Calu3 (cell line): ENCODE measurements around the gene VPS11. TPM values are rescaled to one million over a fixed set of nuclear protein-coding genes. Genes with fewer than 3 reads are reported as not detected.

Experiments used
- BruUV-seq: library from RNA; stranded (reverse); fragments of 400-500 nt; replicated peaks from 2 replicates; lab custom pipeline; 2021; lab: Mats Ljungman, UMichigan
- CTCF ChIA-PET: fragments of 300-600 bp; sonication (Branson Sonifier 250); formaldehyde crosslinking; loops from one replicate; lab custom pipeline; 2022; ENCODE audit warnings: antibody characterized with exemption; lab: Charles Lee
- DNase-seq: peaks from one replicate; pipeline ENCODE4 v3.0.0; 2022
- H3K27ac Mint-ChIP-seq: one replicate; pipeline ENCODE4 v1.8.0; 2022; ENCODE audit warnings: mixed read lengths; ENCODE audit not compliant: unreplicated experiment
- H3K27me3 Mint-ChIP-seq: one replicate; pipeline ENCODE4 v1.8.0; 2022; ENCODE audit warnings: mixed read lengths; ENCODE audit not compliant: unreplicated experiment
- H3K36me3 Mint-ChIP-seq: one replicate; pipeline ENCODE4 v1.8.0; 2022; ENCODE audit warnings: mild to moderate bottlenecking, moderate library complexity, mixed read lengths; ENCODE audit not compliant: insufficient read depth, unreplicated experiment
- H3K4me1 Mint-ChIP-seq: one replicate; pipeline ENCODE4 v1.8.0; 2022; ENCODE audit warnings: mild to moderate bottlenecking, low read depth, mixed read lengths; ENCODE audit not compliant: unreplicated experiment
- H3K4me3 Mint-ChIP-seq: one replicate; pipeline ENCODE4 v1.8.0; 2022; ENCODE audit warnings: mild to moderate bottlenecking, low read depth, moderate library complexity, mixed read lengths; ENCODE audit not compliant: unreplicated experiment
- H3K9me3 Mint-ChIP-seq: one replicate; pipeline ENCODE4 v1.8.0; 2022; ENCODE audit warnings: low read depth, mixed read lengths; ENCODE audit not compliant: unreplicated experiment
- CTCF ChIP-seq: fragments of 200-600 bp; IDR thresholded peaks from one replicate; pipeline ENCODE4 v1.8.0; 2022; ENCODE audit warnings: antibody characterized with exemption; ENCODE audit not compliant: unreplicated experiment
- intact Hi-C: fragments of 100-400 bp; cut with micrococcal nuclease; formaldehyde crosslinking; loops from one replicate; pipeline ENCODE4 v1.10.0; 2022; ENCODE audit not compliant: unreplicated experiment
- total RNA-seq: library from RNA; stranded (reverse); gene quantifications from 2 replicates; pipeline ENCODE4 v1.2.3, GENCODE V29; 2022

The VPS11 gene
- total RNA-seq, 1 experiment from 2014 or later = 15.1 TPM

- CTCF ChIA-PET = no interaction called here
- Mint-ChIP-seq H3K27ac (no peak overlapping the region), H3K4me3 (no peak overlapping the region), H3K9me3 (no peaks in the 10 kb centered on the region), H3K36me3 (peaks cover 66% of the 10 kb centered on the region), H3K4me1 (no peaks in the 10 kb centered on the region), H3K27me3 (no peaks in the 10 kb centered on the region)
- no peak for TF ChIP-seq CTCF
- intact Hi-C loops = no loop called here
- DNase-seq = no peak
- BruUV-seq = no TSS peak
These were observed 20.4 kb upstream of the VPS11 start for GRCh38 chr11:119047205-119047604.

GRCh38 chr11:119048644-119049043 lies 19.0 kb upstream of the VPS11 start:
- CTCF ChIA-PET = no interaction called here
- Mint-ChIP-seq H3K4me3 (peak overlapping the region; percentile 6), H3K27ac (peak overlapping the region; percentile 19), H3K36me3 (peaks cover 80% of the 10 kb centered on the region), H3K4me1 (no peaks in the 10 kb centered on the region), H3K9me3 (no peaks in the 10 kb centered on the region), H3K27me3 (no peaks in the 10 kb centered on the region)
- intact Hi-C loops = no loop called here
- no peak for DNase-seq
- TF ChIP-seq CTCF = no peak
- BruUV-seq = no TSS peak

GRCh38 chr11:119049081-119049480 lies 18.5 kb upstream of the VPS11 start:
- TF ChIP-seq CTCF = no peak
- intact Hi-C loops = no loop called here
- no peaks in the 10 kb centered on the region for H3K27me3 Mint-ChIP-seq
- peaks cover 85% of the 10 kb centered on the region for H3K36me3 Mint-ChIP-seq
- H3K4me3 Mint-ChIP-seq = peak overlapping the region; percentile 6
- BruUV-seq = no TSS peak
- H3K9me3 Mint-ChIP-seq = no peaks in the 10 kb centered on the region
- no peak for DNase-seq
- CTCF ChIA-PET = no interaction called here
- H3K27ac Mint-ChIP-seq = peak overlapping the region; percentile 19
- no peaks in the 10 kb centered on the region for H3K4me1 Mint-ChIP-seq

GRCh38 chr11:119051440-119052162 lies 16.0 kb upstream of the VPS11 start:
- H3K4me3 Mint-ChIP-seq = no peak overlapping the region
- H3K27ac Mint-ChIP-seq = no peak overlapping the region
- peaks cover 88% of the 10 kb centered on the region for H3K36me3 Mint-ChIP-seq
- CTCF ChIA-PET = no interaction called here
- intact Hi-C loops = no loop called here
- no peak for TF ChIP-seq CTCF
- H3K4me1 Mint-ChIP-seq = peaks cover 8% of the 10 kb centered on the region
- no TSS peak for BruUV-seq
- no peaks in the 10 kb centered on the region for H3K27me3 Mint-ChIP-seq
- DNase-seq = no peak
- no peaks in the 10 kb centered on the region for H3K9me3 Mint-ChIP-seq
